Measurements from ENCODE around the gene GULP1.

Gene GULP1

GRCh38 chr2:188322569-188323551, 31.2 kb downstream of the GULP1 start:
- DNase-seq (ENCODE audit: low read depth in 2 of 3, low spot score in 1 of 3): no peak

GRCh38 chr2:188324067-188324466, 32.4 kb downstream of the GULP1 start:
- DNase-seq (ENCODE audit: low read depth in 2 of 3, low spot score in 1 of 3): no peak

GRCh38 chr2:188326290-188326668, 34.6 kb downstream of the GULP1 start:
- DNase-seq (ENCODE audit: low read depth in 2 of 3, low spot score in 1 of 3): no peak

GRCh38 chr2:188326669-188327301, 35.1 kb downstream of the GULP1 start:
- DNase-seq (ENCODE audit: low read depth in 2 of 3, low spot score in 1 of 3): no peak

- no peak for DNase-seq (ENCODE audit: low read depth in 2 of 3, low spot score in 1 of 3)
These were observed 36.0 kb downstream of the GULP1 start for GRCh38 chr2:188327518-188328213.

GRCh38 chr2:188328419-188328818, 36.7 kb downstream of the GULP1 start:
- DNase-seq (ENCODE audit: low read depth in 2 of 3, low spot score in 1 of 3): no peak

GRCh38 chr2:188330316-188331053, 38.8 kb downstream of the GULP1 start:
- DNase-seq (ENCODE audit: low read depth in 2 of 3, low spot score in 1 of 3): no peak

- no peak for DNase-seq (ENCODE audit: low read depth in 2 of 3, low spot score in 1 of 3)
These were observed 40.9 kb downstream of the GULP1 start for GRCh38 chr2:188332619-188333018.

- no peak for DNase-seq (ENCODE audit: low read depth in 2 of 3, low spot score in 1 of 3)
These were observed 42.3 kb downstream of the GULP1 start for GRCh38 chr2:188333751-188334524.

- no peak for DNase-seq (ENCODE audit: low read depth in 2 of 3, low spot score in 1 of 3)
These were observed 46.8 kb downstream of the GULP1 start for GRCh38 chr2:188338463-188338862.

- DNase-seq (ENCODE audit: low read depth in 2 of 3, low spot score in 1 of 3): no peak
These were observed 48.6 kb downstream of the GULP1 start for GRCh38 chr2:188340257-188340656.

GRCh38 chr2:188345020-188345419, 53.3 kb downstream of the GULP1 start:
- DNase-seq (ENCODE audit: low read depth in 2 of 3, low spot score in 1 of 3): no peak

- no peak for DNase-seq (ENCODE audit: low read depth in 2 of 3, low spot score in 1 of 3)
These were observed 53.8 kb downstream of the GULP1 start for GRCh38 chr2:188345426-188345825.

GRCh38 chr2:188345831-188346458, 54.3 kb downstream of the GULP1 start:
- no peak for DNase-seq (ENCODE audit: low read depth in 2 of 3, low spot score in 1 of 3)

GRCh38 chr2:188349019-188349418, 57.3 kb downstream of the GULP1 start:
- DNase-seq (ENCODE audit: low read depth in 2 of 3, low spot score in 1 of 3): no peak

- no peak for DNase-seq (ENCODE audit: low read depth in 2 of 3, low spot score in 1 of 3)
These were observed 61.6 kb downstream of the GULP1 start for GRCh38 chr2:188353282-188353681.

GRCh38 chr2:188360485-188361263, 69.0 kb downstream of the GULP1 start:
- DNase-seq (ENCODE audit: low read depth in 2 of 3, low spot score in 1 of 3): no peak

- no peak for DNase-seq (ENCODE audit: low read depth in 2 of 3, low spot score in 1 of 3)
These were observed 72.5 kb downstream of the GULP1 start for GRCh38 chr2:188364033-188364630.

Data from stimulated activated CD4-positive, alpha-beta T cell treated with anti-CD3 and anti-CD28 coated beads, Interleukin-12 subunit alpha, Interleukin-12 subunit beta, amount 100 ng/mL, for 48 hours (primary cell).